ENCODE results near the gene GAS2L3. TPM values are rescaled to one million over a fixed set of nuclear protein-coding genes. Genes with fewer than 3 reads are reported as not detected.

The GAS2L3 gene
- 34.0 TPM for polyA plus RNA-seq
- long read RNA-seq, donor 1, partial matches to known transcripts, result 8 of 9 reads
- long read RNA-seq, donor 1, other reads (novel, unspliced or antisense), result 0 of 9 reads
- long read RNA-seq, donor 2, partial matches to known transcripts, result 10 of 10 reads
- long read RNA-seq, donor 2, other reads (novel, unspliced or antisense), result 0 of 10 reads
- long read RNA-seq, donor 3, result 0 reads
- long read RNA-seq, donor 4, partial matches to known transcripts, result 6 of 6 reads
- long read RNA-seq, donor 4, other reads (novel, unspliced or antisense), result 0 of 6 reads
- long read RNA-seq, donor 5, result 0 reads
- long read RNA-seq, donor 6, partial matches to known transcripts, result 15 of 15 reads
- long read RNA-seq, donor 6, other reads (novel, unspliced or antisense), result 0 of 15 reads
- long read RNA-seq, donor 7, partial matches to known transcripts, result 6 of 8 reads
- long read RNA-seq, donor 7, other reads (novel, unspliced or antisense), result 0 of 8 reads
- long read RNA-seq, donor 8, partial matches to known transcripts, result 7 of 9 reads
- long read RNA-seq, donor 8, other reads (novel, unspliced or antisense), result 0 of 9 reads
- long read RNA-seq, donor 9, partial matches to known transcripts, result 17 of 19 reads
- long read RNA-seq, donor 9, other reads (novel, unspliced or antisense), result 0 of 19 reads
- long read RNA-seq, donor 10, transcript GAS2L3-209 (2 exons, 3,948 nt), result major isoform, 5 of 43 reads
- long read RNA-seq, donor 10, partial matches to known transcripts, result 34 of 43 reads
- long read RNA-seq, donor 10, other reads (novel, unspliced or antisense), result 0 of 43 reads
- long read RNA-seq, donor 11, partial matches to known transcripts, result 0 of 1 reads
- long read RNA-seq, donor 11, other reads (novel, unspliced or antisense), result 0 of 1 reads

DNA sequence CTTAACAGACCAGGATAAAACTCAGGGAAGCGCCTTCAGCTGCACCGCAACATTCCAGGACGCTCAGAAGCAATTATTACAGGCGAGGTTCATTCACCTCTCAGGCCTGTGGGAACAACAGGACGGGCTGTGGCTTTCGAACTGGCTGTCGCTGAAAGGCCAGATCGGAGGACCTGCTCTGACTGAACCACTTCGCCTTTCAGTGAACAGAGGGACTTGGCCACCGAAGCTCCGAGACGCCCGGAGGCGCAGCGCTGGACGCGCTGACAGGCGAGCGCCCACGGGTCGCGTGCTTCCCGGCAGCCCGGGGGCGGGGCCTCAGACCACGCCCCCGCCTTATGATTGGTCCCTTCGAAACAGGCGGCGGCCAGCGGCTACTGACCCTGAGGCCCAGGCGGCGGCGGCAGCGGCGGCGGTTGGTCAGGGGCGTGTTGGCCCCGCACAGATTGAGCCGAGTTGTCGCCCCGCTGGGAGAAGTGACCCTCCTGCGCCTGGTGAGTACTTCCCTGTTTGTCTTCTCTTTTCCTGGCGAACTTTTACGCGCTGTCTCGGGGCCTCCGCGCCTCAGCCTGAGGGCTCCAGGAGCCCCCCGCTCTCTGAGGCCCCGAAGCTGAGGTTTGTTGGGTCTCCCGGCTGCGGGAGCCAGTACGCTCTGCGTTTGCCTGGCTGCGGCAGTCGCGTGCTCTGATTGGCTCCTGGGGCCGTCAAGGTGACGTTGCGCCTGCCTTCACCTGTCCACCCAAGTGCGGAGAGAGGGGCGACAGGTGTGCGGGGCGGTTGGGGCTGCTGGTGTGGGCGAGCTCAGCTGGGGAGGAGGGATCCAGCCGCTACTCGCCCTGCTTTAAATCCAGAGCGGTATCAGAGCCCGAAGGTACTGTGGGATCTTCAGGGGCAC is at the start of gene GAS2L3:
Gene GAS2L3, plus strand, starts transcription at position 393 of the 895 bp plus-strand sequence. CDS start 21,221 bp downstream, outside the sequence.
- Histone ChIP-seq H3K4me1 (ENCODE audit: control insufficient read depth, insufficient read depth, low read length) (peaks cover 7% of the 10 kb centered on the region), H3K27ac (ENCODE audit: low read length) (peak within 1 kb of the TSS; percentile 82), H3K4me3 (ENCODE audit: low read length) (peak within 1 kb of the TSS; percentile 86), H3K36me3 (ENCODE audit: control insufficient read depth, insufficient read depth, low read length) (no peaks in the 10 kb centered on the region), H3K27me3 (ENCODE audit: control insufficient read depth, insufficient read depth, low read length) (no peaks in the 10 kb centered on the region), H3K9me3 (ENCODE audit: control insufficient read depth, low read depth, low read length) (no peaks in the 10 kb centered on the region)
- DNase-seq, result peak; percentile 91 to 95
- WGBS (ENCODE audit: insufficient coverage, low lambda C conversion rate), result no CpG with 5 or more reads among the region's 70 CpGs

DNA sequence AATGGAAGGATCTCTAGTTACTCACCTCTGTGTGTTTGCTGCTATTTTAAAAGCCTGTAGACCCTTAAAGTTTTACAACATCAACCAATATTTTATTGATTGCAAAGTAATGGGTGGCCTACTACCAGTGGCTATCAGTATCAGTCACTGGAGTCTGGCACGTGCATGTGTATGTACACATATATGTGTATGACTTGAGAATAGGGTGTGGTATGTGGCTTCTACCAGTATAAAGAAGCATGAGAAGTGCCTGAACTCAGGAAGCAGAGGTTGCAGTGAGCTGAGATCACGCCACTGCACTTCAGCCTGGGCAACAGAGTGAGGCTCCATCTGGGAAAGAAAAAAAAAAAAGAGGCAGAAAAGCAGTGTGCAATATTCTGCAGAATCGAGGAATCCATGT is 45.5 kb upstream of the GAS2L3 start:
- Histone ChIP-seq H3K36me3 (ENCODE audit: control insufficient read depth, insufficient read depth, low read length) (peaks cover 26% of the 10 kb centered on the region), H3K27ac (ENCODE audit: low read length) (peak overlapping the region; percentile 92), H3K4me1 (ENCODE audit: control insufficient read depth, insufficient read depth, low read length) (peaks cover 20% of the 10 kb centered on the region), H3K9me3 (ENCODE audit: control insufficient read depth, low read depth, low read length) (no peaks in the 10 kb centered on the region), H3K4me3 (ENCODE audit: low read length) (no peak overlapping the region), H3K27me3 (ENCODE audit: control insufficient read depth, insufficient read depth, low read length) (no peaks in the 10 kb centered on the region)
- 60% methylated on average over 1 of the region's 3 CpGs for WGBS (ENCODE audit: insufficient coverage, low lambda C conversion rate)
- DNase-seq, result peak; percentile 30 to 63

DNA sequence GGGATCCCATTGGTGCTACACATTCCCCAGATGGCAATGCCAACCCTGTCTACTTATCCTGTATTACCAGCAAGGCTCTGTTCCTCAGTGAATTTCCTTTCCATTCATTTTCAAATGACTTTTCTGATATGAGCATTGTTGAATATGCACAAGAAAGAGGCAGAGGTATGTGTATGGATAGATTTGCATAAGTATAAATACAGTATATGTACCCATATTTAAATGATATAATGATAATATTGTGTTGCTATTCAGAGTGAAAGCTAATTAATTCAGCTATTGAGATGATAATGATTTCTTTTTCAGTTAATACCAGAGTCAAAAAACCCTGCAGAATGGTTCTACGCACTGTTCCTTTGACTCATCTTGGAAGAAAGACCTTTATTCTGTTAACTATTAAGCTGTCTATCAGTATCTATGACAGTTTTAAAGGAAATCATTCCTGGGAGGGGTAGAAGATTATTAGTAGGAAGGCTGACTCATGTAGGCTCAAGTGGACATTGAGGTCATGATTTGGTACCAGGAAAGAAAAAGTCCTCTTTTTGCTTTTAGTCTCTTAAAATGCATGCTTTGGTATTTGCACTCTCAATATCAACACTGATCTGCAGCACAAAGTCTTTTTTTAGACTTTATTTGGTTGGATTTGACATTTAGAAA is 44.9 kb upstream of the GAS2L3 start:
- 20% methylated on average over 1 of the region's 1 CpG for WGBS (ENCODE audit: insufficient coverage, low lambda C conversion rate)
- Histone ChIP-seq H3K36me3 (ENCODE audit: control insufficient read depth, insufficient read depth, low read length) (peaks cover 29% of the 10 kb centered on the region), H3K4me1 (ENCODE audit: control insufficient read depth, insufficient read depth, low read length) (peaks cover 20% of the 10 kb centered on the region), H3K9me3 (ENCODE audit: control insufficient read depth, low read depth, low read length) (no peaks in the 10 kb centered on the region), H3K27ac (ENCODE audit: low read length) (peak overlapping the region; percentile 92), H3K4me3 (ENCODE audit: low read length) (no peak overlapping the region), H3K27me3 (ENCODE audit: control insufficient read depth, insufficient read depth, low read length) (no peaks in the 10 kb centered on the region)
- DNase-seq, result peak; percentile 58 to 80

DNA sequence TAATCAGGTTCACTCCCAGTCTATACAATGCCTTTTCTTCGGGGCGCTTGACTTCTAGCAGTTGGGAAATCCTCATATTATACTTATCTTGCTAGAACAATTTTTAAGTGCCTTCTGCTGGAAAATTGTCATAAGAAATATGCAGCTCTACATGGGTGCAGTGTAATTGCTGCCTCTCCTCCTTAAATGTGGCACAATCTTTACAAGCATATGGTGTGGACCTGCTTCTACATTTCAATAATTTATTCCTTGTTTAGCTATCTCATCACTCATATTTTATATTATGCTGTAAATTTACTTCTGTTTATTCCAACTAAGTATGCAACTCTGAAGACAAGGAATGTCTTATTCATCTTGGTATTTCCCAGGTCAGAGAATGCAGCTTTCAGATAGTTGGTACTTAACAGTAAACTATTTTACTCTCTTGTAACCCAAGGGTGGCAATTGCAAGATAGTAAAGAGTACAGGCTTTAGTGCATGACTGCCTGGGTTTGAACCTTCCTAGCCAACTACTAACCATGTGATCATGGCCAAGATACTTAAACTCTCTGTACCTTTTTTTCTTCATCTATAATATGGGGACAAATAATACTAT is 43.6 kb upstream of the GAS2L3 start:
- H3K4me1 ChIP-seq (ENCODE audit: control insufficient read depth, insufficient read depth, low read length), result peaks cover 16% of the 10 kb centered on the region
- peaks cover 24% of the 10 kb centered on the region for H3K36me3 ChIP-seq (ENCODE audit: control insufficient read depth, insufficient read depth, low read length)
- WGBS (ENCODE audit: insufficient coverage, low lambda C conversion rate), result 100% methylated on average over 2 of the region's 2 CpGs
- peak overlapping the region; percentile 92 for H3K27ac ChIP-seq (ENCODE audit: low read length)
- no peaks in the 10 kb centered on the region for H3K27me3 ChIP-seq (ENCODE audit: control insufficient read depth, insufficient read depth, low read length)
- DNase-seq, result no peak
- H3K4me3 ChIP-seq (ENCODE audit: low read length), result no peak overlapping the region
- H3K9me3 ChIP-seq (ENCODE audit: control insufficient read depth, low read depth, low read length), result no peaks in the 10 kb centered on the region

DNA sequence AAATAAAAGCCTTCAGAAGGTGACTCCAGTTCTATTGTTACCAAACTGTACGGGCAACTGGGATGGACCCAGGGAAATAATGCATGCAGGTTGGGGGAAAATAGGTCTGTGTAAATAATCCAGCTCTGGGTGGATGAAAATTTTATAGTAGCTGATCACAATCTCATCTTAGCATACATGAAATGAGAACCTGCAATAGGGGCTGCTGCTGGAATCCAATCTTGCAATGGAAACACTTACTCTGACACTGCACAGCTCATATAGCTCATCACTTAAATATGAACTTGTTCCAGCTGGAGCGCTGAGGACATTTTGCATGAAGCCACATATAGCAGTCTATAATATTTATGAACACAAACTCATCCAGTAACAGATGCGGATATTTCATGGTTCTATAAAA is 40.1 kb upstream of the GAS2L3 start:
- no peak overlapping the region for H3K27ac ChIP-seq (ENCODE audit: low read length)
- peaks cover 26% of the 10 kb centered on the region for H3K36me3 ChIP-seq (ENCODE audit: control insufficient read depth, insufficient read depth, low read length)
- H3K9me3 ChIP-seq (ENCODE audit: control insufficient read depth, low read depth, low read length), result no peaks in the 10 kb centered on the region
- H3K4me3 ChIP-seq (ENCODE audit: low read length), result no peak overlapping the region
- DNase-seq, result no peak
- H3K27me3 ChIP-seq (ENCODE audit: control insufficient read depth, insufficient read depth, low read length), result no peaks in the 10 kb centered on the region
- peaks cover 9% of the 10 kb centered on the region for H3K4me1 ChIP-seq (ENCODE audit: control insufficient read depth, insufficient read depth, low read length)
- 87% methylated on average over 3 of the region's 3 CpGs for WGBS (ENCODE audit: insufficient coverage, low lambda C conversion rate)

DNA sequence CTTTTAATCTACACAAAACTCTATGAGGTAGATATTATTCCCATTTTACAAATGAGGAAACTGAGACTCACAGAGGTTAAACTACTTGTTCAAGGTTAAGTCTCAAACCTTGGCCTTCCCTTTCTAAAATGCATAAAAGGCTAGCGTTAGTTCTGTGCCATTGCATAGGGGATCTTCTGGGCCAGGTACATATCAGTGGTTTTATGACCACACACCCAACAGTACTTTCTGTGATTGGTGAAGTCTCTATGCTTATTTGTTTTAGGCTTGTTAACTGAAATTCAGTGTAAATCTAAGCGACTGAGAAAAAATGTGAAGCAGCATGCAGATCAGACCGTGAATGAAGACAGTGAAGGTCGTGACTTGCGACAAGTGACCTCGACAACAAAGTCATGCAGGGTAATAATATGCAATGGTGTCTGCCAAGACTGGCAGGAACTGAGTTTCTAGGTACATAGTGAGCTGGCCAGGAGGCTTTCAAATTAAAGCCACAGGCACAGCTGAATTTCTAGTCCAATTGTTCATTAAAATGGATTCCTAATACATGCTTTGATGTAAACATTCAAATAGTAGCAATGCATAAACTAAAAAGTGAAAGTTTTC is 38.8 kb upstream of the GAS2L3 start:
- Histone ChIP-seq H3K4me3 (ENCODE audit: low read length) (no peak overlapping the region), H3K36me3 (ENCODE audit: control insufficient read depth, insufficient read depth, low read length) (peaks cover 32% of the 10 kb centered on the region), H3K27ac (ENCODE audit: low read length) (no peak overlapping the region), H3K4me1 (ENCODE audit: control insufficient read depth, insufficient read depth, low read length) (no peaks in the 10 kb centered on the region), H3K27me3 (ENCODE audit: control insufficient read depth, insufficient read depth, low read length) (no peaks in the 10 kb centered on the region), H3K9me3 (ENCODE audit: control insufficient read depth, low read depth, low read length) (no peaks in the 10 kb centered on the region)
- DNase-seq, result peak in 1 of 2 donors; percentile 13
- 0% methylated on average over 1 of the region's 6 CpGs for WGBS (ENCODE audit: insufficient coverage, low lambda C conversion rate)

DNA sequence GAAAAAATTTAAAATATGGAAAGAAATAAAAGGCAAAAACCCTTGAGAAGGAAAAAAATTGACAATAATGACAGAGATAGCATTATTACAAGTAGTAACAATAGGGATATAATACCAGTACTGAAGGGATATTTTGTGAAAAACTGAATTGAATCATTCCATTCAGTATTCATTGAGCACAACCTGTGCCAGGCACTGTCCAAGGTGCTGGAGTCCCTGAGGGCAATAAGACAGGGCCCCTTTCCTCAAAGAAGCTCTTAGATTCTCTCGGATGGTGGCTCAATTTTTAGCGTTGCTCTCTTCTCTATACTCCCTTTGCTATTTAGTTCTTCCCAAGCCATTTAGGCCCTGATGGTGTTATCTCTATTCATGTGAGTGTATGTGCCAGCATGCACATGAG is 34.3 kb upstream of the GAS2L3 start:
- Histone ChIP-seq H3K27ac (ENCODE audit: low read length) (no peak overlapping the region), H3K36me3 (ENCODE audit: control insufficient read depth, insufficient read depth, low read length) (peaks cover 40% of the 10 kb centered on the region), H3K9me3 (ENCODE audit: control insufficient read depth, low read depth, low read length) (no peaks in the 10 kb centered on the region), H3K4me3 (ENCODE audit: low read length) (no peak overlapping the region), H3K4me1 (ENCODE audit: control insufficient read depth, insufficient read depth, low read length) (no peaks in the 10 kb centered on the region), H3K27me3 (ENCODE audit: control insufficient read depth, insufficient read depth, low read length) (no peaks in the 10 kb centered on the region)
- WGBS (ENCODE audit: insufficient coverage, low lambda C conversion rate), result 14% methylated on average over 1 of the region's 2 CpGs
- peak in 1 of 2 donors; percentile 7 for DNase-seq

DNA sequence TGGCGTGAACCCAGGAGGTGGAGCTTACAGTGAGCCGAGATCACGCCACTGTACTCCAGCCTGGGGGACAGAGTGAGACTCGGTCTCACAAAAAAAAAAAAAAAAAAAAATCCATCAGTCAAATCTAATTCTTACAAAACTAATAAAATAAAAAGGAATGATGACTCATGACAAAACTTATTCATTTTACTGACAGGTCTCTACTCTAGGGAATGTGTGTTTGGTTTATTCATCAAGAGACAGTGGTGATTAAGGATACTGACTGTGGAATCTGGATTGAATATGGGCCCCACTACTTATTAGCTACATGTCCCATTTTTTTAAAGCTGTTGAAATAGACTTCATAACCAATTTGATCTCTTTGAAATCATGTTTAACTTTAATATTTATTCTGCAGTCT is 29.3 kb upstream of the GAS2L3 start:
- 60% methylated on average over 1 of the region's 4 CpGs for WGBS (ENCODE audit: insufficient coverage, low lambda C conversion rate)
- DNase-seq, result no peak
- Histone ChIP-seq H3K4me1 (ENCODE audit: control insufficient read depth, insufficient read depth, low read length) (no peaks in the 10 kb centered on the region), H3K27me3 (ENCODE audit: control insufficient read depth, insufficient read depth, low read length) (no peaks in the 10 kb centered on the region), H3K27ac (ENCODE audit: low read length) (no peak overlapping the region), H3K9me3 (ENCODE audit: control insufficient read depth, low read depth, low read length) (no peaks in the 10 kb centered on the region), H3K36me3 (ENCODE audit: control insufficient read depth, insufficient read depth, low read length) (peaks cover 44% of the 10 kb centered on the region), H3K4me3 (ENCODE audit: low read length) (no peak overlapping the region)

DNA sequence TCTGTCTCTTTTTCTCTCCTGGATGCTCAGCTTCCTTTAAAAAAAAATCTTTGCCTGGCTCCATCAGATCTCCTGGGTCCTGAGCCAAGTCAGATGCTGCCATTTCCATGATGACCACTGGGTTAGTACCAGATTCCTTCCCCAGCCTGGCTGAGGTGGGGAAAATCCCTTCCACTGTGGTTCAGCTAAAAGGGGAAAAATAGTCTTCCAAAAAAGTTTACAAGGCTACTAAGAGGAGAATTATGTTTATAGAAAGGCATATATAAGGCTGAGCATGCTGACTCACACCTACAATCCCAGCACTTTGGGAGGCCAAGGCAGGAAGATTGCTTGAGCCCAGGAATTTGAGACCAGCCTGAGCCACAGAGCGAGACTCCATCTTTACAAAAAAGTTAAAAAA is 28.4 kb upstream of the GAS2L3 start:
- peaks cover 35% of the 10 kb centered on the region for H3K36me3 ChIP-seq (ENCODE audit: control insufficient read depth, insufficient read depth, low read length)
- no peak overlapping the region for H3K4me3 ChIP-seq (ENCODE audit: low read length)
- DNase-seq, result no peak
- no peaks in the 10 kb centered on the region for H3K4me1 ChIP-seq (ENCODE audit: control insufficient read depth, insufficient read depth, low read length)
- WGBS (ENCODE audit: insufficient coverage, low lambda C conversion rate), result no CpG with 5 or more reads among the region's 1 CpG
- no peaks in the 10 kb centered on the region for H3K9me3 ChIP-seq (ENCODE audit: control insufficient read depth, low read depth, low read length)
- H3K27ac ChIP-seq (ENCODE audit: low read length), result no peak overlapping the region
- H3K27me3 ChIP-seq (ENCODE audit: control insufficient read depth, insufficient read depth, low read length), result no peaks in the 10 kb centered on the region
